ENCODE results near the gene LINS1.

The LINS1 gene

GRCh38 chr15:100531204-100531603 lies 70.8 kb downstream of the LINS1 start:
- no peak overlapping the region for H3K4me3 ChIP-seq

GRCh38 chr15:100529556-100529955 lies 72.4 kb downstream of the LINS1 start:
- TF ChIP-seq CTCF (IDR thresholded peaks at IDR 0.05), result no peak
- Histone ChIP-seq H3K4me1 (peaks cover 0 to 18% (median 7%) of the 10 kb centered on the region in 4 donors), H3K36me3 (no peaks in the 10 kb centered on the region), H3K4me3 (no peak overlapping the region), H3K9me3 (no peaks in the 10 kb centered on the region), H3K27me3 (peaks cover 0 to 9% of the 10 kb centered on the region in 2 donors), H3K27ac (no peak overlapping the region)
- no peak for DNase-seq
- intact Hi-C loops (cut with DNase I; ENCODE audit: low total_unique reads), result no loop called here

More at GRCh38 chr15:100531204-100531603, 70.8 kb downstream of the LINS1 start:
- Histone ChIP-seq H3K36me3 (no peaks in the 10 kb centered on the region), H3K9me3 (no peaks in the 10 kb centered on the region), H3K27ac (no peak overlapping the region), H3K4me1 (peaks cover 0 to 9% (median 4%) of the 10 kb centered on the region in 4 donors), H3K27me3 (peaks cover 0 to 9% of the 10 kb centered on the region in 2 donors)
- no peak for TF ChIP-seq CTCF (IDR thresholded peaks at IDR 0.05)
- intact Hi-C loops (cut with DNase I; ENCODE audit: low total_unique reads), result no loop called here
- no peak for DNase-seq

- intact Hi-C loops (cut with DNase I; ENCODE audit: low total_unique reads), result no loop called here
- no peak within 1 kb of the TSS for H3K4me3 ChIP-seq
Observed at GRCh38 chr15:100528833-100529428, 73.1 kb downstream of the LINS1 start, which contains the start of gene CERS3. TSS of gene CERS3 (minus strand) at chr15:100528950. CDS start at chr15:100501849, 27,101 bp downstream.

GRCh38 chr15:100526027-100526481 lies 75.9 kb downstream of the LINS1 start:
- no peak overlapping the region for H3K27ac ChIP-seq
- peak; percentile 53 to 83 for DNase-seq

More at GRCh38 chr15:100528833-100529428, 73.1 kb downstream of the LINS1 start, which contains the start of gene CERS3:
- TF ChIP-seq CTCF (IDR thresholded peaks at IDR 0.05), result no peak
- peaks cover 0 to 9% of the 10 kb centered on the region in 2 donors for H3K27me3 ChIP-seq
- H3K27ac ChIP-seq, result no peak within 1 kb of the TSS
- peaks cover 0 to 18% (median 7%) of the 10 kb centered on the region in 4 donors for H3K4me1 ChIP-seq
- H3K36me3 ChIP-seq, result no peaks in the 10 kb centered on the region
- no peaks in the 10 kb centered on the region for H3K9me3 ChIP-seq
- DNase-seq, result no peak

GRCh38 chr15:100525436-100525835 lies 76.5 kb downstream of the LINS1 start:
- no peak for DNase-seq
- TF ChIP-seq CTCF (IDR thresholded peaks at IDR 0.05), result no peak
- peaks cover 0 to 18% (median 7%) of the 10 kb centered on the region in 4 donors for H3K4me1 ChIP-seq
- H3K9me3 ChIP-seq, result no peaks in the 10 kb centered on the region
- intact Hi-C loops (cut with DNase I; ENCODE audit: low total_unique reads), result no loop called here
- no peaks in the 10 kb centered on the region for H3K36me3 ChIP-seq
- H3K27ac ChIP-seq, result no peak overlapping the region
- H3K4me3 ChIP-seq, result no peak overlapping the region
- H3K27me3 ChIP-seq, result no peaks in the 10 kb centered on the region

More at GRCh38 chr15:100526027-100526481, 75.9 kb downstream of the LINS1 start:
- Histone ChIP-seq H3K4me1 (peaks cover 0 to 18% (median 7%) of the 10 kb centered on the region in 4 donors), H3K27me3 (peaks cover 0 to 3% of the 10 kb centered on the region in 2 donors), H3K36me3 (no peaks in the 10 kb centered on the region), H3K4me3 (no peak overlapping the region), H3K9me3 (no peaks in the 10 kb centered on the region)
- peak in 1 of 2 experiments; percentile 8 for TF ChIP-seq CTCF (IDR thresholded peaks at IDR 0.05)
- intact Hi-C loops (cut with DNase I; ENCODE audit: low total_unique reads), result no loop called here
